AG04449 (cell line): Measurements from ENCODE around the gene AMACR.
"Not testable (repeated sequence)": the region's sequence is repeated elsewhere in the genome, so short reads cannot be mapped to it uniquely, and the experiment has no call there.

ENCODE experiments used
- CTCF ChIA-PET: fragments of 350-600 bp; formaldehyde crosslinking; extraction: SDS; loops from one replicate; lab custom pipeline; 2021; ENCODE audit warnings: antibody characterized with exemption; lab: Yijun Ruan, JAX
- POLR2A ChIA-PET: fragments of 400-600, 350-600 bp; formaldehyde crosslinking; extraction: SDS; loops from one replicate; lab custom pipeline; 2020; ENCODE audit warnings: antibody characterized with exemption, inconsistent platforms; lab: Yijun Ruan, JAX
- DNase-seq: peaks from one replicate; pipeline ENCODE4 v3.0.0-alpha.2; 2010; ENCODE audit warnings: low read depth, low spot score
- H3K4me3 ChIP-seq: 2 replicates; pipeline ENCODE4 v1.5.1; 2011; ENCODE audit warnings: low read depth, mild to moderate bottlenecking, control low read depth, low read length
- CTCF ChIP-seq: IDR thresholded peaks from one replicate; pipeline ENCODE4 v1.5.1; 2011; ENCODE audit warnings: mild to moderate bottlenecking, moderate library complexity, low read length, control low read depth, inconsistent platforms; ENCODE audit not compliant: insufficient read depth; ENCODE audit errors: missing control alignments

AMACR gene

GRCh38 chr5:34031966-34032365 is 24.1 kb upstream of the AMACR start:
- TF ChIP-seq CTCF: no peak
- DNase-seq: no peak
- ChIA-PET POLR2A (no interaction called here), CTCF (no interaction called here)
- no peak overlapping the region for H3K4me3 ChIP-seq

- no peak for TF ChIP-seq CTCF
- CTCF ChIA-PET: no interaction called here
- no peak overlapping the region for H3K4me3 ChIP-seq
- no peak for DNase-seq
- POLR2A ChIA-PET: no interaction called here
Observed at GRCh38 chr5:34031117-34031516, 23.3 kb upstream of the AMACR start.

GRCh38 chr5:34030585-34030984 is 22.7 kb upstream of the AMACR start:
- H3K4me3 ChIP-seq, DNase-seq, CTCF ChIA-PET, POLR2A ChIA-PET: not testable (repeated sequence)

GRCh38 chr5:34030048-34030447 is 22.2 kb upstream of the AMACR start:
- no peak overlapping the region for H3K4me3 ChIP-seq

GRCh38 chr5:34028349-34028748 is 20.5 kb upstream of the AMACR start:
- TF ChIP-seq CTCF: no peak
- ChIA-PET CTCF (interaction anchor here (1.5 kb wide), 1 partner anchor 57 kb away, joined by 3 read pairs; no protein-coding TSS in a partner anchor), POLR2A (no interaction called here)
- no peak overlapping the region for H3K4me3 ChIP-seq
- DNase-seq: no peak

More at GRCh38 chr5:34030048-34030447, 22.2 kb upstream of the AMACR start:
- ChIA-PET POLR2A (no interaction called here), CTCF (no interaction called here)
- no peak for DNase-seq
- TF ChIP-seq CTCF: no peak

- POLR2A ChIA-PET: no interaction called here
Observed at GRCh38 chr5:34026089-34026761, 18.4 kb upstream of the AMACR start.

More at GRCh38 chr5:34026089-34026761, 18.4 kb upstream of the AMACR start:
- TF ChIP-seq CTCF: no peak
- DNase-seq: no peak
- CTCF ChIA-PET: no interaction called here
- H3K4me3 ChIP-seq: no peak overlapping the region
